ENCODE data around the gene RBM14.

- TF ChIP-seq EZH2 (IDR thresholded peaks at IDR 0.05; ENCODE audit: borderline replicate concordance, low read depth, low read length, severe bottlenecking) (no peak), CTCF (IDR thresholded peaks at IDR 0.05; ENCODE audit: borderline replicate concordance, extremely low read depth, low read length, poor library complexity, severe bottlenecking) (no peak)
Measured at GRCh38 chr11:66614073-66614472, 2.4 kb upstream of the RBM14 start.

Data from DND-41 (cell line).